Iris pigment epithelial cell (primary cell): ENCODE data around the gene FUT9.
A peak's percentile ranks its signal among the peaks of the same experiment; 100 is the strongest.
"Not testable (repeated sequence)": the region's sequence is repeated elsewhere in the genome, so short reads cannot be mapped to it uniquely, and the experiment has no call there.

Experiments used
- DNase-seq: peaks from one replicate; pipeline ENCODE4 v3.0.0-alpha.2; 2011; ENCODE audit warnings: low read depth

FUT9 gene

DNA sequence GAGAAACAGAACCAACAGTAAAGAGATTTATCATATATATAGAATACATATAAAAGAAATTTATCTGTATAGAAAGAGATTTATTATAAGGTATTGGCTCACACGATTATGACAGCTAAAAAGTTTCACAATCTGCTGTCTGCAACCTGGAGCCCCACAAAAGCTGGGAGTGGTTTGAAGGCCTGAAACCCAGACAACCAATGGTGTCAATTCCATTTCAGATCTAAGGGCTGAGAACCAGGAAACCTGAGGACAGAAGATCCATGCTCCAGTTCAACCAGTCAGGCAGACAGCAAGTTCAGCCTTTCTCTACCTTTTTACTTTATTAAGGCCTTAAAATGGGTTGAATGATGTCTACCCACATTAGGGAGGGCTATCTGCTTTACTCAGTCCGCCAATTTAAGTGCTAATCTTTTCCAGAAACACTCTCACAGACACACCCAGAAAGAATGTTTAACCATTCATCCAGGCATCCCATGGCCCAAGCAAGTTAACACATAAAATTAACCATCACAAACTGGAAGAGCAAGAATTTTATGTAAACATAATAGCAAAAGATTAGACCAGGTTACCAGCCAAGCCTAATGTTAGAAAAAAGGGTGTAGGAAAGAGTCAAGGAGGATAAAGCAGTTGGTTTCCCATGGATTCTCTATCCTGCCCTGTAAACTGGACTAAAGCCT, 170.9 kb downstream of the FUT9 start:
- no peak for DNase-seq

DNA sequence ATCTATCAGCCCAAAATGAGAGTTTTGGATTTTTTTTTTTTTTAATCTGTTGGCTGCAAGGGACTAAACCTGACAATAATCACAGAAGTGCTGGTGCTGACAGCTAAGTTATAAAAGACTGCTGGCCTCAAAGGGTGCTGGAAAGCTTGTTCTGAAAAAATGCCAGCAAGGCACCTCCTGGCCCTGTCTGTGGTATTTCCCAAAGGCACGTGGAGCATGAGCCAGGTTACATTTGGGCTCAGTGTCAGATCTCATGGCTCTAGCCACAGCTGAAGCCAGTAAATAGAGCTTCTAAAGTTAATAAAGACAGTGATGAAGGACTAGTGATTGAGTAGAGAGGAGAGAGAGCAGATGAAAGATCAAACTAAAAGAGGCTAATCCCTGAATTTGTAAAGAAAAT, 178.9 kb downstream of the FUT9 start:
- DNase-seq = no peak

DNA sequence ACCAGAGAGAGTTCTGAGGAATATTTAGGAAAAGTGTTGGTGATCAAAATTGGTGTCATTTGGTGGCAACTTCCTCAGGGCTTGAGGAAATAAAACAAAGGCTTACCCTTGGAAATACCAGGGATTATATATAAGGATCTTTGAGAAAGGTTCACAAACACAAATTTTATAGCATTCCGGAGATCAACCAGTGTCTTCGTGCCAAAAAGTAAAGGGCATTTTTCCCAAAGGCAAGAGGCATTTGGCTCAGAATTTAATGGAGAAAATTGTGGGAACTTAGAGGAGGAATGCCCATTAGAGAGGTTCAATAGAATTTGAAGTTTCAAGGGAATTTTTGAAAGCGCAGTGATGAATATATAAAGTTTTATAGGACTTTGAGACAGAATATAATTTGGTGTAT, 179.5 kb downstream of the FUT9 start:
- no peak for DNase-seq

DNA sequence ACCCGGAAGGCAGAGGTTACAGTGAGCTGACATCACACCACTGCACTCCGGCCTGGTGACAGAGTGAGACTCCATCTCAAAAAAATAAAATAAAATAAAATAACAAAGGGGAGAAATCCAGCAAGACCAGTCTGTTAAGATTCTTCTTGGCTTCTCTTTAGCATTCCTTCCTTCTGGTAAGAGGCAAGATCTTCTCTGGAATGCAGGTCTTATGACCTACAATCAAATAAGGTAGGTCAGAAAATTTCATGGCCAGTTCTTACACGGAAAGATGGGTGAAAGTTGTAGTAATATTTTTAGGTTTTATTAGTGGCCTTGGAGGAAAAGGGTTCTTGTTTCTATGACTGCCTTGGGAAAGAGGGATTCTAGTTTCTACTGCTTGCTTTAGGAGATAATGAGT, 180.9 kb downstream of the FUT9 start:
- no peak for DNase-seq

DNA sequence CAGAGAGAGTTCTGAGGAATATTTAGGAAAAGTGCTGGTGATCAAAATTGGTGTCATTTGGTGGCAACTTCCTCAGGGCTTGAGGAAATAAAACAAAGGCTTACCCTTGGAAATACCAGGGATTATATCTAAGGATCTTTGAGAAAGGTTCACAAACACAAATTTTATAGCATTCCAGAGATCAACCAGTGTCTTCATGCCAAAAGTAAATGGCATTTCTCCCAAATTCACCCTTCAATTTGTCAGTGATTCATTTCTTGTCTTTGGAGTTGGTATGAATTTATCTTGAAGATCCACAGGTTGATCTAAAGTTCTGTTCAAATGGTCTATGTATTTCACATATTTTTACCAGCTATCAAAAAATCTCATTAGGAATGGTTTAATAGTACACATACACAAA, 181.5 kb downstream of the FUT9 start:
- no peak for DNase-seq

DNA sequence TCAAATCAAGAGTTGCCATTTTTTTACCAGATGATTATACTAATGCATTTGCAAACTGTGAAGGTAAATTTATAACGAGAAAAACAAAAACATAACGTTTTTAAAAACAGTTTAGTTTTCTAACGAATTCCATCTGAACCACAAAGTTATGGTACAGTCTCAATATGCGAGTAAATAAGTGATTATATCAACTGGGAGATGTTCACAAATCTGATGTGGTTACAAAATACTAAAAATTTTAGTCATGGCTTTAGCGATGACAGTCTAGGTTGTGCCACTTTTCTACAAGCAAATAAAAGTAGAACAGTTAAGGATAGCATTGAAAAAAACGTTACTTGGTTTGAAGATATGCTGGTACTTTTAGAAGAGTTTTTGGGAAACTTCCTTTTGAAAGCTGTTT, 186.8 kb downstream of the FUT9 start:
- DNase-seq = no peak

DNA sequence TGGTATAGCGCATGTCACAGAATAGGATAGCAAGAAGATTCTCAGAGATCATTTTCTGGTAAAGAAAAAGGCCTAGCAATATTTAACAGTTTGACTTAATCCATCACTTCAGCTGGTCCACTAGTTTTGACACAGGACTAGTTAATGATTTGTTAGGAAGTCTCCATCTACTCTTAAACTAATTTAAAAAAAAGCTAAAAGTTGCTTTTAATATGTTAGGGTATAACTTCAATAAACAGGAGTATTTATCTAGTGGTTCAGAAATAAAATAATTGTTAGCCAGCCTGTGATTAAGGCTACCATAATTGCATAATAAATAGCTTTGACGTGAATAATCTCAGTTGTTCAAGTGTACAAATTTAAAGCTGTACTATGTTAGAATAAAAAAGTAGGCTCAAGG, 195.6 kb downstream of the FUT9 start:
- no peak for DNase-seq

DNA sequence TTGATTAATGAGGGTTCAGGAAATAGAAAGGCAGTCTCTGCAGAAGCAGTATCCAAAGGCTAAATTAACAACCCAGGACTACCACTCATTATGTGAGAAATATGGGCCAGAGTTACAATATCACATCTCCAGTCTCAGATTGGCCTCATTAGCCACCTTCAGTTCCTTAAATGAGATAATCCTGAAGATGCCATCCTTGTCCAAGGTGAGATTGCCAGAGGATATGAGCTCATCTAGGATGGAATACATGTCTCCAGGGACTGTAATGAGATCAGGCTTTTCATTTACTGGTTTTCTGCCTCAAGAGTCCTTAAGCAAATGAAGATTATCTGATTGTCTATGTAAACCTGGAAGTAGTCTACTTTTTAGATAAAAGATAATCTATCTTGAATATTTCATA, 196.3 kb downstream of the FUT9 start:
- no peak for DNase-seq

DNA sequence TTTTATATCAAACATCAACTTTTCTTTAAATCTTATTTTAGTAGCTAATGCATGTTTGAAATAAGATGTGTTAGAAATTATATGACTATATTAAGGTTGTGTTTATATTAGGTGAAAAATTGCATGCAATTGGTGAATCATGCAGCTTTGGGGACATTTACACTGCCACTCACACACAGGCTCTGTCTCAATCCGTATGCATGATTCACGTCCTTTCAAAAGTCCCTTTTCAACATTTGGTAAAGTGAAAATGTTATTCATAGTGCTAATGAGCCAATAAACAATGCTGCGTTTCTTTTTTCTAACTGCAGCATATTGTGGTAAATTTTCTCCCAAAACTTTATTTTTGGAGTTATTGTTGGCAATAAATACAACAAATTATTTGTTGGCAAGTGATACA, 198.0 kb downstream of the FUT9 start:
- DNase-seq = no peak

DNA sequence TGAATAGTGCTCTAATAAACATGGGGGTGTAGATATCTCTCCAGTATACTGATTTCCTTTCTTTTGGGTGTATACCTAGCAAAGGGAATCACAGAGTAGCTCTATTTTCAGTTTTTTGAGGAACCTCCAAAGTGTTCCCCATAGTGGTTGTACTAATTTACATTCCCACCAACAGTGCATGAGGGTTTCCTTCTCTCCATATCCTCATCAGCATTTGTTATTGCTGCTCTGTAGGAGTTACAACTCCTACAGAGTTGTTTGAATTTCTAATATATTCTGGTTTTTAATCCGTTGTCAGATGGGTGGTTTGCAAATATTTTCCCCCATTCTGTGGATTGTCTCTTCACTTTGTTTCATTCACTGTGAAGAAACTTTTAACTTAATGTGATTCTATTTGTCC, 207.9 kb downstream of the FUT9 start:
- DNase-seq = no peak

DNA sequence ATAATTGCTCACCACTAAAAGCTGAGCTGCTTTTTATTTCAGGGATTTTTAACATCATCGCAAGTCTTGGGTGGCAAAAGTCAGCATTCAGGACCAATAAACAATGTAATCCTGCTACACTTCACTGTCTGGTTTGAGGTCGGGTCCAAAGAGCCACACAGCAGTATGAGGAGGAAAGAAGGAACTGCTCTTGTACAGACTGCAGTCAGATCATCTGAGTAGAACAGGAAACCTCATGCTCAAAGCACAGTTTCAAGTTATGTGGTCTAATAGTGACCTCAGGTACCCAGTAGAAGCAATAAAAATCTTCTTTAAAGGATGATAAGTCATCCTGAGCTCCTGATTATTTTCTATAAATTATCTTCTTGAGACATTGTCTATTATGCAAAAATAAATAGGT, 211.4 kb downstream of the FUT9 start:
- DNase-seq = no peak

DNA sequence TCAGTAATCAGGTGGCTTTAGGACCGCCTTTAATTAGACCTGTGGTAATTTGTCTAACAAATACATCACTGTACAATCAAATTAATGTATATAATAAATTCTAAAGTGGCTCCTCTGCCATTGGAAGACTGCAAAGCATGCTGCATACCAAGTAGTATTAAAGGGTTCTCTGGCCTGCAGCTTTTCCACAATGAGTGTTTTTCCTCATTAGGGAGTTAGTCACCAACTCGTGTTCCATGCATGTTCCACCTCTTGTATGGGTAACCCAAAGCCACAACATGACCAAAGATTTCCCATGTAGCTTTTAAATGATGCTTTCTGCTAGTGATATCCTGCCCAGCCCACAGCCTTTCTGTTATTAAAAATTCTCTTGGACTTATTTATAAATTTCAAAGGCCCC, 218.7 kb downstream of the FUT9 start:
- DNase-seq = peak; percentile 5

DNA sequence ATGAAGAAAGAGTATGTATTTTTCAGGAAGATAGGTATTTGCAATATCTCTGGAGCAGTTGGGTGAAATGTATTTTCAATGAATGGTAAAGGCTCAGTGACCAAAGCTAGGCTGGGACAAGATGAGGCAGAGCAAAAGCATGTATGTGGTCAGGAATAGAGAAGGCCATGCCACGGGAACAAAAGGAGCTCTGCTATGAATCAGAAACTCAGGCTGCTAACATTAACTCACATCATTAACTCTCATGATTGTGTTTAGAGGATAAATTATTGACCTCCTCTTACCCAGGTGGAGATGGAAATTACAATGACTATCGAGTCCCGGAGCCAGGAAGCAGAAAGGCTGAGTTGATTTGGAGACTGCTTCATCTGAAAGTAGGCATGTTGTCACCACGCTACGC, 220.2 kb downstream of the FUT9 start:
- DNase-seq = peak; percentile 48

DNA sequence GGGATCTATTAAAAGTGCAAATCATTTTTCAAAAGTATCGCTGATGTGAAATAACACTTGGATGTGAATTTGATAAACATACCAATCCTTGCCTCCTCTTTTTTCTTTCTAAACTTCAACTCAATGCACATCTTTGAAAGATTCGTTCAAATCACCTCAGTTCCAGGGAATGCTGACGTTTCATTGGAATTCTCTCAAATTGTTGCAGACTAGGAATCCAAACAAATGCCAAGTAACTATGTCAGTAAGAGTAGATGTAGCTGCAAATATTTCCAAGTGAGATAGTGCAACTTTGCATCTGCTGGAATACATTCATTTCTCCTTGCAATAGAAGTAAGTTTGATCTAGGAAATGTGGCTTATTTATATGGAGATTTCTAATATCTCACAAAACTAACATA, 220.7 kb downstream of the FUT9 start:
- peak; percentile 12 for DNase-seq

DNA sequence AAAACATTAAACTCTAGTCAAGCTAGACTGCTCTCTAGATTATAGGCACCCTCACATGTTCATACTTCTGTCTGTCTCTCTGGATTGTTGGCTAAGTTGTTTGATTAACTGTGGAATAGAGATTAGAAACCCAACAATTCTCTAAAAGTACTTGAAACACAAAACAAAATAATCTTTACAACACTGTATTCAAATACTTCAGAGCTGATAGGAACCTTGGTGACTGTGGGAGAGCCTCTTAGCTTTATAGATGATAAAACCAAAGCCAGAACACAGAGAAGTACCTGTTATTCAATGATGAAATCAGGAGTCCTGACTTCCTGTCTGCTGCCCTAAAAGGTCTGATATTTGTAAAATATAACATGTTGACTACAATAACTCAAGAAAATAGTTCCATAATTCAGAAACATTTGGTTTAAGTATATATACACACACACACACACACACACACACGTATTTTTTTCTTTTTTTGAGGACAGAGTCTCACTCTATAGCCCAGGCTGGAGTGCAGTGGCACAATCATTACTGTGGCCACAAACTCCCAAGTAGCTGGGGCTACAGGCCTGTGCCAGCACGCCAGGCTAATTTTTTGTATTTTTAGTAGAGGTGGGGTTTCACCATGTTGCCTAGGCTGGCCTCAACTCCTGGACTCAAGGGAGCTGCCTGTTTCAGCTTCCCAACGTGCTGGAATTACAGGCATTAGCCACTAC, 222.0 kb downstream of the FUT9 start:
- no peak for DNase-seq

DNA sequence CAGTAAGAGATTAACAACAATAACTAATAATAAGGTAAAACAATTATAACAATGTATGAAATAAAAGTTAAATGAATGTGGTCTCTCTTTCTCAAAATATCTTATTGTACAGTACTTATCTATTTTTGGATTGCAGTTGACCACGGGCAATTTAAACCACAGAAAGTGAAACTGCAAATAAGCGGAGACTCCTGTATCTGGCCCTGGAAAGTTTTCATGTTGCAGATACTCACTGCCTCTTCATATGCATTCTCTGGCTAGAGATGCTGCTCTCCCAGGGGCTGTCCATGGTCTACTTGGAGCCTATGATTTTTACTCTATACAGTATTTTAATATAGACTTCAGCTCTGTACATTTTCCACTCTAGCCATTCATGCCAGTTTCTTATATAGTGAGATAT, 230.8 kb downstream of the FUT9 start:
- DNase-seq = no peak

DNA sequence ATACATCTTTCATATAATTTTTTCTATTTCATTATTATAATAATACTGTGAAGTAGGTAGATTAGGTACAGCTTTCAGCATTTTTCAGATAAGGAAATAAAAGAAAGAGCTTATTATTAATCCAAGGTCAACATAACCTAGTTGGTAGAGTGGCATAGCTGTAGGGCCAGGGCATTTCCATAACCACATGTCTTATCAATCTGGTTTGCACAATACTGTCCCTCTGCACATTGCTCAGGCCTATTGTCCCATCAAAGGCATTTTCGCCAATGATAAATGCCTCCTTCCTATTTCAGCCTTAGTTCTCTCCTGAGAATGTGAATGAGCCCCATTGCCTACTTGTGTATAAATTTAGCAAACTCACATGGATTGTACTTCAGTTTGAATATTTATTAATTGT, 234.0 kb downstream of the FUT9 start:
- no peak for DNase-seq

DNA sequence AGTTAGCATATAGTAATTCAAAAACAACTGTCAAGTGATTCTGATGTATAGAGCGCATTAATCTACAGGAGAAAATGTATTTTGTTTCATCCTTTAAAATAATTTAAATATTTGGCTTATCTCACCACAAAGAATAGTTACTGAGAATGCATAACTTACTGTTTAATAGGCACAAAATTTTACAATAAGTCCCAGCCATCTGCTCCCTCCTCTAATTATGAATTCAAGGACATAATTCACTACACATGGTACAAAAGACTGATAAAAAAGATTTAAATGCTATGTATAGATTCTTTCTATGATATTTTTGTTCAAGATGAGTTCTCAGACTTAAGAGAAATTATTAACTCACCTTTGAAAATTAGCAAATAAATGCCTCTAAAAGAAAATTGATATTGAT, 242.0 kb downstream of the FUT9 start:
- no peak for DNase-seq

DNA sequence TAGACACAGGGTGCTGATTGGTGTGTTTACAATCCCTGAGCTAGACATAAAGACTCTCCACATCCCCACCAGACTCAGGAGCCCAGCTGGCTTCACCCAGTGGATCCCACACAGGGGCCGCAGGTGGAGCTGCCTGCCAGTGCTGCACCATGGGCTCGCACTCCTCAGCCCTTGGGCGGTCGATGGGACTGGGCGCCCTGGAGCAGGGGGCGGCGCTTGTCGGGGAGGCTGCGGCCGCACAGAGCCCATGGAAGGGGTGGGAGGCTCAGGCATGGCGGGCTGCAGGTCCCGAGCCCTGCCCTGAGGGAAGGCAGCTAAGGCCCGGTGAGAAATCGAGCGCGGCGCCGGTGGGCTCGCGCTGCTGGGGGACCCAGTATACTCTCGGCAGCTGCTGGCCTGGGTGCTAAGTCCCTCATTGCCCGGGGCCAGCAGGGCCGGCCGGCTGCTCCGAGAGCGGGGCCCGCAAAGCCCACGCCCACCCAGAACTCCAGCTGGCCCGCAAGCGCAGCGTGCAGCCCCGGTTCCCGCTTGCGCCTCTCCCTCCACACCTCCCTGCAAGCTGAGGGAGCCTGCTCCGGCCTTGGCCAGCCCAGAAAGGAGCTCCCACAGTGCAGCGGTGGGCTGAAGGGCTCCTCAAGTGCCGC, 245.1 kb downstream of the FUT9 start:
- not testable (repeated sequence) for DNase-seq
